H1 (cell line): Measurements from ENCODE around the gene PLA1A. TPM values are rescaled to one million over a fixed set of nuclear protein-coding genes. Genes with fewer than 3 reads are reported as not detected.

Experiments used
- CTCF ChIA-PET: fragments of 300-600 bp; sonication (Branson Sonifier 250); formaldehyde crosslinking; loops from one replicate; lab custom pipeline; 2021; ENCODE audit not compliant: partially characterized antibody; lab: Charles Lee
- POLR2A ChIA-PET: fragments of 300-600 bp; sonication (Branson Sonifier 250); formaldehyde crosslinking; loops from one replicate; lab custom pipeline; 2021; ENCODE audit warnings: inconsistent platforms; ENCODE audit not compliant: partially characterized antibody; lab: Charles Lee
- DNase-seq, 2 experiments: peaks; one replicate each; pipeline versions ENCODE4 v3.0.0 to v3.0.0-alpha.2; 2010 to 2022; ENCODE audit warnings: low spot score in 2 of 2, low read depth in 1 of 2, mixed read lengths in 1 of 2
- FAIRE-seq: peaks from 2 replicates; lab custom pipeline; 2011; peaks lifted over from hg19 to GRCh38; lab: Jason Lieb, UNC
- H2AFZ ChIP-seq: 2 replicates; pipeline ENCODE4 v1.8.1; 2012; ENCODE audit warnings: low read length, inconsistent platforms
- H2AK5ac ChIP-seq: 2 replicates; pipeline ENCODE4 v1.6.1; 2013; ENCODE audit warnings: low read depth, low read length
- H2BK120ac ChIP-seq: replicated peaks from 2 replicates; pipeline ENCODE3; 2013; ENCODE audit warnings: low read depth, low read length, inconsistent platforms
- H2BK12ac ChIP-seq: 2 replicates; pipeline ENCODE4 v1.6.1; 2013; ENCODE audit warnings: low read depth, low read length
- H2BK15ac ChIP-seq: 2 replicates; pipeline ENCODE4 v1.6.1; 2013; ENCODE audit warnings: low read length
- H2BK20ac ChIP-seq: 2 replicates; pipeline ENCODE4 v1.6.1; 2013; ENCODE audit warnings: low read length
- H2BK5ac ChIP-seq: 2 replicates; pipeline ENCODE4 v1.6.1; 2013; ENCODE audit warnings: low read depth, low read length
- H3K14ac ChIP-seq: 2 replicates; pipeline ENCODE4 v1.6.1; 2013; ENCODE audit warnings: inconsistent platforms; ENCODE audit not compliant: insufficient read length
- H3K18ac ChIP-seq: 2 replicates; pipeline ENCODE4 v1.6.1; 2013; ENCODE audit warnings: low read length; ENCODE audit errors: extremely low read depth
- H3K23ac ChIP-seq: 2 replicates; pipeline ENCODE4 v1.6.1; 2013; ENCODE audit warnings: inconsistent platforms; ENCODE audit not compliant: insufficient read length
- H3K23me2 ChIP-seq: 2 replicates; pipeline ENCODE4 v1.6.1; 2013; ENCODE audit warnings: low read depth, low read length
- H3K27ac ChIP-seq: 2 replicates; pipeline ENCODE4 v1.6.1; 2011; ENCODE audit warnings: low read depth, low read length, inconsistent platforms
- H3K27me3 ChIP-seq, 4 experiments: replicated peaks in 1 of 4; 1 replicate in 1 of 4; 2 replicates in 3 of 4; pipeline versions ENCODE4 v1.6.1 to v1.8.1; 2011 to 2013; ENCODE audit warnings: low read length in 3 of 4, mild to moderate bottlenecking in 3 of 4, inconsistent platforms in 2 of 4, mixed read lengths in 2 of 4, moderate library complexity in 1 of 4; ENCODE audit not compliant: control insufficient read depth in 3 of 4, insufficient read depth in 3 of 4; ENCODE audit errors: extremely low read depth in 1 of 4
- H3K36me3 ChIP-seq, 4 experiments: 2 replicates each; pipeline versions ENCODE4 v1.6.1 to v1.8.1; 2011 to 2013; ENCODE audit warnings: mild to moderate bottlenecking in 4 of 4, low read length in 3 of 4, moderate library complexity in 2 of 4, control low read depth in 1 of 4, inconsistent platforms in 1 of 4; ENCODE audit not compliant: insufficient read depth in 4 of 4, control insufficient read depth in 2 of 4
- H3K4ac ChIP-seq: replicated peaks from 2 replicates; pipeline ENCODE3; 2013; ENCODE audit warnings: low read length, low read depth, mixed read lengths, inconsistent platforms; ENCODE audit not compliant: insufficient read length
- H3K4me1 ChIP-seq, 4 experiments: replicated peaks in 1 of 4; 1 replicate in 1 of 4; 2 replicates in 3 of 4; pipeline versions ENCODE4 v1.6.1 to v1.8.1; 2011 to 2013; ENCODE audit warnings: low read length in 3 of 4, inconsistent platforms in 2 of 4, mixed read lengths in 1 of 4; ENCODE audit not compliant: insufficient read depth in 4 of 4, control insufficient read depth in 3 of 4
- H3K4me2 ChIP-seq, 2 experiments: 2 replicates each; pipeline versions ENCODE4 v1.6.1 to v1.8.1; 2011 to 2013; ENCODE audit warnings: low read depth in 2 of 2, low read length in 2 of 2, control low read depth in 1 of 2, inconsistent platforms in 1 of 2, mild to moderate bottlenecking in 1 of 2; ENCODE audit not compliant: insufficient read depth in 1 of 2
- H3K4me3 ChIP-seq, 4 experiments: fragments of 200-600, 300-600 bp in 1 of 4; sonication (generic), shearing (Covaris generic), sonication (Bioruptor Twin) in 1 of 4; 2 replicates each; pipeline versions ENCODE4 v1.5.1 to v1.8.1; 2011 to 2016; ENCODE audit warnings: low read length in 4 of 4, low read depth in 3 of 4, control low read depth in 2 of 4, inconsistent platforms in 2 of 4, mild to moderate bottlenecking in 2 of 4, mixed read lengths in 1 of 4, moderate library complexity in 1 of 4; ENCODE audit not compliant: insufficient read depth in 2 of 4; ENCODE audit errors: extremely low read depth in 1 of 4
- H3K56ac ChIP-seq: replicated peaks from 2 replicates; pipeline ENCODE3; 2013; ENCODE audit warnings: low read depth, mild to moderate bottlenecking, mixed read lengths, low read length, inconsistent platforms; ENCODE audit not compliant: insufficient read length
- H3K79me1 ChIP-seq: 2 replicates; pipeline ENCODE4 v1.6.1; 2013; ENCODE audit warnings: low read depth, low read length, control low read depth
- H3K79me2 ChIP-seq, 2 experiments: 2 replicates each; pipeline versions ENCODE4 v1.6.1 to v1.8.1; 2012 to 2013; ENCODE audit warnings: low read length in 2 of 2, mild to moderate bottlenecking in 2 of 2, inconsistent platforms in 1 of 2; ENCODE audit not compliant: insufficient read depth in 2 of 2, control insufficient read depth in 1 of 2
- H3K9ac ChIP-seq, 4 experiments: replicated peaks in 1 of 4; 1 replicate in 1 of 4; 2 replicates in 3 of 4; pipeline versions ENCODE4 v1.6.1 to v1.8.1; 2011 to 2013; ENCODE audit warnings: low read depth in 3 of 4, low read length in 3 of 4, control low read depth in 2 of 4, mild to moderate bottlenecking in 2 of 4, moderate library complexity in 2 of 4, inconsistent platforms in 1 of 4; ENCODE audit errors: extremely low read depth in 1 of 4
- H3K9me3 ChIP-seq, 2 experiments: 2 replicates each; pipeline versions ENCODE4 v1.6.1 to v1.8.1; 2012 to 2013; ENCODE audit warnings: mild to moderate bottlenecking in 2 of 2, moderate library complexity in 2 of 2, control low read depth in 1 of 2, inconsistent platforms in 1 of 2, low read depth in 1 of 2, low read length in 1 of 2, mixed read lengths in 1 of 2; ENCODE audit not compliant: insufficient read depth in 2 of 2
- H4K20me1 ChIP-seq, 2 experiments: replicated peaks in 1 of 2; 2 replicates each; pipeline versions ENCODE3 to v1.8.1; 2011 to 2013; ENCODE audit warnings: inconsistent platforms in 2 of 2, low read length in 2 of 2, mild to moderate bottlenecking in 1 of 2; ENCODE audit not compliant: insufficient read depth in 2 of 2, control insufficient read depth in 1 of 2
- H4K5ac ChIP-seq: 2 replicates; pipeline ENCODE4 v1.6.1; 2013; ENCODE audit warnings: low read length, low read depth, mixed read lengths, inconsistent platforms; ENCODE audit not compliant: insufficient read length
- H4K8ac ChIP-seq: 2 replicates; pipeline ENCODE4 v1.8.0; 2013; ENCODE audit warnings: mild to moderate bottlenecking, moderate library complexity, low read length, inconsistent platforms; ENCODE audit not compliant: insufficient read depth; ENCODE audit errors: extremely low read depth
- H4K91ac ChIP-seq: replicated peaks from 2 replicates; pipeline ENCODE3; 2013; ENCODE audit warnings: low read length, mixed read lengths, inconsistent platforms; ENCODE audit not compliant: insufficient read length
- BCL11A ChIP-seq, 2 experiments: IDR thresholded peaks; one replicate each; pipeline ENCODE4 v1.6.1; 2011; ENCODE audit warnings: low read depth in 2 of 2, low read length in 2 of 2, mild to moderate bottlenecking in 2 of 2
- CEBPB ChIP-seq: IDR thresholded peaks from 2 replicates; pipeline ENCODE4 v1.6.1; 2012; ENCODE audit warnings: low read depth, low read length
- WGBS, 2 experiments: shearing (Covaris generic) in 1 of 2; methylation state at CpG; one replicate each; pipeline versions ENCODE4 v1.1.6 to v1.1.7; 2013 to 2015; ENCODE audit warnings: low lambda C conversion rate in 2 of 2, mixed read lengths in 2 of 2, inconsistent platforms in 1 of 2, low coverage in 1 of 2, missing lambda C conversion rate in 1 of 2; ENCODE audit not compliant: insufficient replicate concordance in 2 of 2, insufficient coverage in 1 of 2, insufficient read length in 1 of 2; ENCODE audit errors: extremely low coverage in 1 of 2, missing lambda C conversion rate in 1 of 2; 5-methylcytosine and 5-hydroxymethylcytosine counted together
- polyA plus RNA-seq, 7 experiments: library from polyadenylated mRNA; depleted of rRNA in 3 of 7; stranded (reverse) in 5 of 7; unstranded in 2 of 7; fragments of >200 nt in 5 of 7; fragments of 200-250 nt in 2 of 7; gene quantifications; 1 replicate in 5 of 7; 2 replicates in 1 of 7; 4 replicates in 1 of 7; pipeline versions ENCODE4 v1.2.1 to v1.2.3, GENCODE V29; 2011 to 2013; ENCODE audit warnings: missing spikeins in 2 of 7, mixed read lengths in 2 of 7
- total RNA-seq: library from RNA; stranded (reverse); fragmentation: NEBNext Ultra II Directional; extraction: Animal tissue kit (Norgen Biotek cat#: 25700); gene quantifications from 2 replicates; pipeline ENCODE4 v1.2.1, GENCODE V29; 2021

PLA1A gene
- total and polyA plus RNA-seq, 2 of the 8 experiments (the other 6 are each of a cell fraction or from before 2014, with no cell fraction given): not detected

DNA sequence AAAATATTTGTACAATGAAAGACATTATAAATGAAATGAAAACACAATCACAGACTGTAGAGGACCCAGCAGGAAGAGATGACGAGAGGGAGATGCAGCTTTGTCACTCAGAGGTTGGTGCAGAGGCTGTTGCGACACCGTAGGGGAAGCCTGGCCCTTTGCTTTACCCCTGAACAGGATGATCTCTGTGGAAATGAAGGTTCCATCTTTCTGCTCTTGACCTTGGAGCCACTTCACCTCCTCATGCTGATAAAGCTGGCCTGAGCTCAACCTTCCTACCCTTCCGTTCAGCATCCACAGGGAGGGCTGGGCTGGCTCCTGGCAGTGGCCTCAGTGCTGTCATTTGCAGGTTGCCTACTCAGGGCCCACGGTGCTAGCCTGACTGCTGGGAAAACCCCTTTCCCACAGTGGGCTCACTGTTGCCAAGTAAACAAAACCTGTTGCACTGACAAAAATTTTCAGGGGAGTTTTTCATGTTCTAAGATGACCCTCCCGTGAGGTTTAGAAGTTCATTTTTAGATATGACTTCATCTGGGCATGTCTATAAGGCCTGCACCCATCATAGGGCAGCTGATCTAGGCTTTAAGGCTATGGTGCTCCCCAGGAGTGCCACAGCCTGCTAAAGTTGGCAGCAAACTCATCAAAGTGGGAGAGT, 35.3 kb upstream of the PLA1A start:
- H3K9me3 ChIP-seq: no peaks in the 10 kb centered on the region
- H3K18ac ChIP-seq: no peak overlapping the region
- no peaks in the 10 kb centered on the region for H3K79me2 ChIP-seq
- no peak overlapping the region for H2BK12ac ChIP-seq
- no peak overlapping the region for H3K4me3 ChIP-seq
- H2BK5ac ChIP-seq: no peak overlapping the region
- H3K36me3 ChIP-seq: no peaks in the 10 kb centered on the region
- H3K14ac ChIP-seq: no peak overlapping the region
- H3K79me1 ChIP-seq: no peaks in the 10 kb centered on the region
- H3K27ac ChIP-seq: no peak overlapping the region; the same call in 1 of the 2 replicates
- H2BK120ac ChIP-seq: no peak overlapping the region
- H3K4ac ChIP-seq: no peak overlapping the region
- no peak overlapping the region for H3K23ac ChIP-seq
- H2BK15ac ChIP-seq: no peak overlapping the region
- H3K4me1 ChIP-seq: peaks cover 0 to 4% (median 2%) of the 10 kb centered on the region in 4 experiments; a peak in 2 of 7 replicates
- H4K5ac ChIP-seq: no peak overlapping the region
- no peak overlapping the region for H4K91ac ChIP-seq
- no peak overlapping the region for H4K8ac ChIP-seq
- no peak overlapping the region for H3K56ac ChIP-seq
- H4K20me1 ChIP-seq: no peaks in the 10 kb centered on the region
- H3K4me2 ChIP-seq: no peak overlapping the region
- H2AFZ ChIP-seq: peak overlapping the region; percentile 48; the same call in 1 of the 2 replicates
- FAIRE-seq: no peak
- H3K23me2 ChIP-seq: no peaks in the 10 kb centered on the region
- no peak overlapping the region for H2AK5ac ChIP-seq
- ChIA-PET POLR2A (interaction anchor here (0.5 kb wide), 1 partner anchor 629 kb away, joined by 3 read pairs; no protein-coding TSS in a partner anchor), CTCF (interaction anchor here (0.7 to 1.4 kb wide), 2 partner anchors 127 to 139 kb away, joined by 3 to 6 read pairs; no protein-coding TSS in a partner anchor)
- H3K9ac ChIP-seq: no peak overlapping the region
- peak; percentile 75 for TF ChIP-seq CEBPB
- TF ChIP-seq BCL11A (IDR thresholded peaks at IDR 0.05; ENCODE audit: low read depth in 2 of 2, low read length in 2 of 2): no peak
- TF ChIP-seq, all 59 proteins: peak for 1
- WGBS, 2 experiments: 87% methylated on average over 6 of the region's 6 CpGs; no CpG with 5 or more reads in 1 of the 2 experiments
- H2BK20ac ChIP-seq: no peak overlapping the region
- DNase-seq: no peak
- H3K27me3 ChIP-seq: no peaks in the 10 kb centered on the region
